Body of pancreas (tissue), 4 donors: Measurements from ENCODE around the gene TBCK.

Source experiments
- POLR2A ChIP-seq, 3 donors: fragments of 450-650 bp; IDR thresholded peaks; one replicate each; pipeline ENCODE4 v1.6.1; 2016; ENCODE audit warnings: antibody characterized with exemption in 3 of 3, mild to moderate bottlenecking in 2 of 3
- TF ChIP-seq, protein P1 (sequence below), 7 experiments: fragments of 450-650 bp in 4 of 7; fragments of 200-600 bp in 3 of 7; sonication (generic) in 3 of 7; IDR thresholded peaks; one replicate each; pipeline ENCODE4 v1.5.1; 2016 to 2019; ENCODE audit warnings: antibody characterized with exemption in 7 of 7

GRCh38 chr4:106353786-106354185 is 37.8 kb upstream of the TBCK start:
- no peak for TF ChIP-seq POLR2A (IDR thresholded peaks at IDR 0.05)
- TF ChIP-seq, protein P1, sequence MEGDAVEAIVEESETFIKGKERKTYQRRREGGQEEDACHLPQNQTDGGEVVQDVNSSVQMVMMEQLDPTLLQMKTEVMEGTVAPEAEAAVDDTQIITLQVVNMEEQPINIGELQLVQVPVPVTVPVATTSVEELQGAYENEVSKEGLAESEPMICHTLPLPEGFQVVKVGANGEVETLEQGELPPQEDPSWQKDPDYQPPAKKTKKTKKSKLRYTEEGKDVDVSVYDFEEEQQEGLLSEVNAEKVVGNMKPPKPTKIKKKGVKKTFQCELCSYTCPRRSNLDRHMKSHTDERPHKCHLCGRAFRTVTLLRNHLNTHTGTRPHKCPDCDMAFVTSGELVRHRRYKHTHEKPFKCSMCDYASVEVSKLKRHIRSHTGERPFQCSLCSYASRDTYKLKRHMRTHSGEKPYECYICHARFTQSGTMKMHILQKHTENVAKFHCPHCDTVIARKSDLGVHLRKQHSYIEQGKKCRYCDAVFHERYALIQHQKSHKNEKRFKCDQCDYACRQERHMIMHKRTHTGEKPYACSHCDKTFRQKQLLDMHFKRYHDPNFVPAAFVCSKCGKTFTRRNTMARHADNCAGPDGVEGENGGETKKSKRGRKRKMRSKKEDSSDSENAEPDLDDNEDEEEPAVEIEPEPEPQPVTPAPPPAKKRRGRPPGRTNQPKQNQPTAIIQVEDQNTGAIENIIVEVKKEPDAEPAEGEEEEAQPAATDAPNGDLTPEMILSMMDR (IDR thresholded peaks at IDR 0.05): no peak
